Right lung (tissue), 5 donors: ENCODE results near the gene MAP2K5. TPM values are rescaled to one million over a fixed set of nuclear protein-coding genes. Genes with fewer than 3 reads are reported as not detected.

Experiments used
- DNase-seq, 2 donors: peaks; one replicate each; pipeline ENCODE4 v3.0.0-alpha.2; 2013
- polyA plus RNA-seq, 5 donors: library from polyadenylated mRNA; unstranded; fragments of 120-200 nt; gene quantifications; one replicate each; pipeline versions ENCODE4 v1.2.1 to v1.2.3, GENCODE V29; 2013; ENCODE audit warnings: inconsistent platforms in 1 of 5, low replicate concordance in 1 of 5; ENCODE audit not compliant: insufficient read length in 5 of 5, insufficient read depth in 1 of 5

MAP2K5 gene
- polyA plus RNA-seq, 5 donors = 20.2 to 23.6 (median 21.0) TPM

DNA sequence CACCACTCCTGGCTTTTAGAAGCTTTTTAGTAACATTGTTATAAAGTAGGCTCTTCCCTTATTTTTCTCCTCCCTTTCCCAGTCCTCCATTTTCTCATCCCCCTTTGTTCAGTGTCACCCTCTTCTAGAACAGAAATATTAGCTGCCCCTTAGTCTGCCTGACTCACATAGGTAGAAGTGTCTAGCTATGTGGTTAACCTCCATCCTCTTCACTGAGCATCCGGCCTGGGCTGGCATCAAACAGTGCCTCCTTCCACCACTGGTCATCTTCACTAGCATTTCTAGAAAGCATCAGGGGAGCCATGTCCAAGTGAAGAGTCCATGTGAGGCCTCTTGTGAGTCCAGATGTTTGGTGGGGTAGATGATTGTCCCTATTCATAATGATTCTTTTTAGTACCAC lies 212.8 kb downstream of the MAP2K5 start:
- no peak for DNase-seq

DNA sequence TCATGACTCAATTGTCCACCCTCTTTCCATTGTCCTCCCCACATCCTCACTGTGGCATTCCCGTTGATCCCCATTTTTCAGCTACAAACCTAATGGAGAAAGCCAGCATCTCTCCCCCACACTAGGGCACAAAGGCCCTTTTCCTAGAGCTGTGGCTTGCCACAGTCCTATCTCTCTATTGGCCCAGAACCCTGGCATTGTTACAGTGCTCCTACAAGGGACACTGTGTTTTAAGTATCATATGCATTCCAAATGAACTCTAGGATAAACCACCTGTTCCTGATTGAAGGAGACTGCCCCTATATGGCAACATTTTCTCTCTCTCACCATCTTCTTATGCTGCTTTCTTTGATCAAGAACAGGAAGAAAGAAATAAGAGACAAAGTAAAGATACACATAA lies 213.4 kb downstream of the MAP2K5 start:
- DNase-seq = no peak

DNA sequence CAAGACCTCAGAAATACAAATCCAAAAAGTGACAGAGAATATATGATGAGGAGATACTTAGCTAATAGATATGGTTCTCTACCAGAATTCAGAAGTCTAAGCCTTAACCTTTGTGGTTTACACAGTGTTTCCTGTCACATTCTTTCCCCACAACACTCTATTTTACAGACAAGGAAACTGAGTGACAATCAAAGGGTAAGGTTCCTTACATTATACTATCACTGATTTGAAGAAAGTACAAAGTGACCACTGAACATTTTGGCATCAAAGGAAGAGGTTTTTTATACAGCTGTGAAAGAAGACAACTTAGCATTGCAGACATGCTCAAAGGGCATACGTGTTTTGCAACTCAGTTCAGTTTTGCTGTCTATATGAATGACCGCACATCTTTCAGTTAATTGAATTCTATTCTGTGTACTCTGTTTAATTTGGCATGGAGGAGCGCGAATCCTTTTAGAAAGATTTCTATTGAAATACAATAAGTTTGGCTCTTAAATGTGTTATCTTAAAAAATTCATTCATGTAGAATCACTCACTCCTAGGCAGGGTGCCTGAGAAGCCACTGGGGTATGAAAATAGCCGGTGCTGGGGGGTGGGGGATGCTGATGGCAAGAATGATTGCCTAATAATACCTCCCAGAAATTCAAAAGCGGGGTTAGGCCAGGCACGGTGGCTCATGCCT lies 216.3 kb downstream of the MAP2K5 start:
- DNase-seq = no peak

DNA sequence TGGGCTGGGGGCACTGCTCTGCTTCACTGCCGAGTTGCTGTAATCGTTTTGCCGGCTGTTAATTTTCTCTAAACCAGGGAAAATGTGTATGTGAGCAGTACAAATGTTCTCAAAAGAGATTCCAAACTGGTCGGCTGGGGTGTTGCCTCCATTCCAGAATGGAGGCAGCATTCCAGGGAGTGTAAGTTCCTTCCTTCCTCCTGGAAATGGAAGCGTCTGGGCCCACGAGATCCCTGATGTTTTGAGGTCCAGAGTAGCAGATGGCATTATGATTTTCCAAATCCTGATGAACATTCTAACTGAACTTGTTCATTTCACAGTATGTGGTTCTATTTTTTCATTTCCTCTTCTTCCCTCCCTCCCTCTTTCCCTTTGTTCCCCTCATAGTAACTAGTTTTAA lies 218.4 kb downstream of the MAP2K5 start:
- no peak for DNase-seq

DNA sequence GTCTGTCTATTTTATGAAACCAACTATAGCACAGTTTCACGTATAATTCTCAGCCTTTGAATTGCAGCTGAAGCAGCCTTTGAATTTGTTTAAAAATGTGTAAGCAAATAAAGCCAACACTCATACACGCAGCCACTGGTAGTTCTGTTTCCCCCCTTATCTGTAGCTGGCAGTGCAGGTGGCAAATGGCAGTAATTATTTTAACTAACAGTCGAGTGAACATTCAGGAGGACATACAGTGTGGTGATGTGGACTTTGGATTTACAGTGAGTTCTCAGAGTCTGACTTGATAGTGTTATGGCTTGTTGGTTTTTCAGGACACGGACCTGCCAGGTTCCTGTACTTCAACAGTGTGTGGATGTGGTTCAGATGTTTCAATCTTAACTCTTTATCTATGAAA lies 218.8 kb downstream of the MAP2K5 start:
- DNase-seq = no peak

DNA sequence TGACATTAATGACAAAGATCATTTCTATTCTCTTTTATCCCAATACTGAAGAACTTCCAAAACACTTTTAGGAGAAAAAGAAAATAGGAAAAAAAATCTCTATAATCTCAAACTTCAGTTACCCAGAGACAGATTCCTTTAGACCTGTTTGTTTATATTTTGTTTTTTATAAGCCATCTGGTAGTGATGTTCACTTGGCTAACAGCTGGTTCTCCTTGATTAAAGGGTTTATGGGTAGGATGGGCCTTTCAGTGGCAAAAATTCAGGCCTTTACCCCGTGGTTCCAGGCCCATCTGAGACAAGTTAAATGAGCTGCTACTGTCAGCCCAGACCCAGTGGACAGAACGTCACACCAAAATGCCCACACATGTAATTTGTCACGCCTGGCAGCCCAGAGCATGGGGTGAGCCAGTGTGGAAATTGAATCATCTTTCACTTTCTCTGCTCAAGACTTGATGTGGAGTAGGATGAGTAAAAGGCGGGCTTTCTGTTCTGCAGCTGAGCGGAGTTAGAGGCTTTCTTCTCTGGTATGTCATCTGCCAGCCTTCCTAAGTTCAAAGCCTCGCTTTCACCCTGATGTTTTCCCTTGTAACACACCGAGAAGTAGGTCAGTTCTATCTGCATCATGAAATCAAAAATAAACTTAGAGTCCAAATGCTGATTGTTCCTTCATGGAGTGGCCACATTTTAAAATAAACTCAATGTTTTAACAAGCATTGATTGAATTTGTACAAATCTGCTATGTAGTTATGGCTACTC lies 220.3 kb downstream of the MAP2K5 start:
- DNase-seq = no peak

DNA sequence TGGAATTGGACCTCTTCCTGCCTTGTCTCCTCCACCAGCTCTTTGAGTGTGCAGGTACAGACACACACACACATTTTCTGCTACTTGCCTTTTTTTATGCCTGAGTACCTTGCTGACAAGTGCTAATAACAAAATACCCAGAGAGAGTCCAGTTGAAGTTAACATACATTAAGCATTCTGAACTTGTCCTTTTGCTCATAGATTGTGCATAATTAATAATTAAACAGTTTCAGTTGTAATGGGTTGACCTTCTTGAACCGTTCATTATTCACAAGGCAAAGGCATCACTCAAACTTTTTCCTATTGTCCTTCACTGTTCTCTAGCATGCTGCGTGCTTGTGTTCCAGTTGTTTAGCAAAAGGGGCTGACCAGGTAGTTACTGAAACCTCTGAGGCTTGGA lies 223.2 kb downstream of the MAP2K5 start:
- no peak for DNase-seq

DNA sequence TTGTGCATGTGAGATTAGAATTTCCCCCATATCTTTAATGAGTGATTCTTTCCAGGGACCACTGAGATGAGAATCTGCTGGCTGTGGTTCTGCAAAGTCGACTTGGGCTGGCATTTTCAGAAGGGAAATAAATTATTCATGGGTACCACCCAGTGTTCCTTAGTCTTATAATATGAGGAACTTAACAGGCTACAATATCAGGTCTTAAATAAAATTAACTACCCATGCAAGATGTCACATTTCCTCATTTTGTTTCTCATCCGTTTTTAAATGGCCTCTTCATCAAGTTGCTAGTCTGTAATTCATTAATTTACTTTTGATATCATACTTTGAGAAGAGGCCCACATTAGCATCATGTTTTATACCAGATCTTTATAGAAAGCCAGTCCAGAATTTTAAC lies 224.5 kb downstream of the MAP2K5 start:
- DNase-seq = no peak

DNA sequence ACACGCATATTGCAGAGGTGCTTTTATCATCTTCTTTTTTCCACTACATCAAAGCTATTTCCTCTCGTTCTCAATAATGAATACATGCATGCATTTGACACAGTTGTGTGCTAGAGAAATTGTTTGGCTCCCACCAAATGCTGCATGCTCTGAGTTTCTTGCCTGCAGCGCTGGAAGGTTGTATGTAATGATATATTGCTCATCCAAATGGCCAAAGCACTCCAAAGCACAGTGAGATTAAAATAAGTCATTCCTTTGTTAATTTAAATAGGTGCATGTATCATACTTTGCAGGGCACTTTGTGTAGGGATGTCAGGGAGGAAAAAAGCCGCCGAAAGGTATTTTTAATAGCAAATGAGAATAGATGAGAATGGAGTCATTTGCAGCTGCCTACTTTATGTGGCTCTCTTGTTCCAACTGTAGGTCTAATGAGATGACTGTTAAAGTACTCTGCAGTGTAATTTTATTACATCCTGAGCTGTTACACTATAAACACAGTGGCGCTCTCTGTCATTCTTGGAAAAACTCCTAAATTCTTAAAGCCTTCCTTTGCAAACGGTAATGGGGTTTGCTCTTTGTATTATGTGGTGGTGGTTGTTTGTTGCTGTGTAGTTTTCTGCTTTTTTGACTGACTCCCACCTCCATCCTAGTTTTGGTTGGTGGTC lies 225.9 kb downstream of the MAP2K5 start:
- no peak for DNase-seq

DNA sequence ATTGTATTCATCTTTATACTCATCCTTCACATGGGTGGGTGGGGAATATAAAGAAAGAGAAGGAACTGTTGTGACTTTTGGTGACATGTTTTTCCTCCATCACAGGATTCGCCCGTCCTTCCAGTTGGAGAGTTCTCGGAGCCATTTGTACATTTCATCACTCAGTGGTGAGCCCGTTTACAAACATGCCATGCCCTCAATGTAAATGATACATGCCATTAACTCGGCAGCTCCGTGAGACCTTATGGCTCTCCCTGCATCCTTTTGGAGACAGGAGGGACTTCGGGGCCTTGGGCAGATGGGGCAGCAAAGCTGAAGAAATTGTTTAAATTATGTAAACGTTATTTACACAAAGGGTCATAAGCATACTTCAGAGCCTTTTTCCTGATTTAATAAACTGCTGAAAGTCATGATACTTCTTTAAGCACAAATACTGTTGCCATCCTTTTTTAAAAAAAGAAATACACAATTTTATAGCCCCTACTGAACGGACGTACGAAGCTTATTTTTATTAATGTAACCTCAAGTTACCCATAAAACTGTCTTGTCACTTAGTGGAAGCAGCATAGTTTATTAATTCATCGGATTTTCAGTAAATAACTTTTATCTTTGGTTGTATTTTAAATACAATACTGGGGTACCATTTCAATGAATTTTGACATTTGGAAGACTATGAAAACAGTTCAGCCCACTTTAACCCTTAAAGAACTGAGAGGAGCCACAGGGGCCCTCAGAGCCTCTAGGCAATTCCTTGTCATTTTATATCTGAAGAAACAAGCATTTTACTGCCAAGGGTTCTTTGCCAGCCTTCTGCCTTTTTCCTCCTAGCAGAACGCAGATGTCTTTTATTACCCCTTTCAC lies 227.2 kb downstream of the MAP2K5 start:
- no peak for DNase-seq

DNA sequence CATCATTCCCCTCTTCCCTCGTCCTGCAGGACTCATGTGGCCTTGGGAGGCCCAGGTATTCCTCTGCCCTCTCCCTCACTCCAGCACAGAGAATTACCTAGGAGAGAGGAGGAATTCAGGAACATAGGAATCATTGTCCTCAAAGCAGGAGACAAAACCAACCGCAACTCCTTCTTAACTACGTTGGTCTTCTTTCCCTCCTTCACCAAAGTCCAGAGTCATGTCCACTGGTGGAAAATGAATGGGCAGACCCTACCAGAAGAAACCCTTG lies 227.8 kb downstream of the MAP2K5 start:
- no peak for DNase-seq

DNA sequence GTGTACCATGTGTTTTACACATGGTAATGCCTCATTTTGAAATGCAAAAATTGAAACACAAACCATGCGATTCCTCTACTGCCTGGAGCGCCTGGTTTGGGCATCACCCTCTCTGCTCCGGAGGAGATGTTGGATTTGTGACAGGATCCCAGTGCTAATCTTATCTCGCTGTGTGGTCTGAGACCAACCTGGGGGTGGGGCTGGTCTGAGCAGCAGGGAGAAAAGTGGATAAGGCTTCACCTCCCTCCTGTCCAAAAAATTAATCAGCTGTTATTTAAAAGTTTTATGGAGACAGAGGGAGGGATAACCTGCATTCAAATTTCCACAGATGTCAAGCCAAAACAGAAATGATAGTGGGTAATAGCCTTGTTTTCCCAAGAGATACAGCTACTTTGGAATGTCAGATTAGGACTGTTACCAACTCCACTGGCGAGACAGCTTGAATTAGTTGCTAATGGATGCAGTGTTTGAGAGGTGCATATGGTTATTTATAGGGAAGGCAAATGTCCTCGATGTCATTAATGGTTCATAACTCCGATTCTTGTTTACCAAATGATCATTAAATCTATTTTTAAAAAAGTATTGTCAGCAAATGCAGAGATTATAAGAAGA lies 228.8 kb downstream of the MAP2K5 start:
- DNase-seq = no peak

DNA sequence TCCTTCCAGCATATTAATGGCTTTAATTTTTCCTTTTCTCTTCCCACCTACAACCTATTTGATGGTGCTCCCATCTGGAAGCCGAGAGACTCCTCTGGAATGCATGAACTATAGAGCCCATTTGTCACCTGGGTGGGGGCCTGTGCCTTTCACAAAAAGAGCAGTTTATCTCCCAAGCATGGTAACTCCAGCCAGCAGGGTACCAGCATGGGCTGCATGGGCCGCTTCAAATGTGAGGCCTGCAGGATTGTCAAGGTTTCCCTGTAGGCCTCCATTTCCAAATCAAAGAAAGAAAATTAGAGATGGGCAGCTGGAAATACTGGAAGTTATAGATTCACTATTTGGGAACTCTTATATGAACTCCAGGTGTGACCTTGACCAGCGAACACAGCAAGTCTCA lies 232.1 kb downstream of the MAP2K5 start:
- DNase-seq = no peak

DNA sequence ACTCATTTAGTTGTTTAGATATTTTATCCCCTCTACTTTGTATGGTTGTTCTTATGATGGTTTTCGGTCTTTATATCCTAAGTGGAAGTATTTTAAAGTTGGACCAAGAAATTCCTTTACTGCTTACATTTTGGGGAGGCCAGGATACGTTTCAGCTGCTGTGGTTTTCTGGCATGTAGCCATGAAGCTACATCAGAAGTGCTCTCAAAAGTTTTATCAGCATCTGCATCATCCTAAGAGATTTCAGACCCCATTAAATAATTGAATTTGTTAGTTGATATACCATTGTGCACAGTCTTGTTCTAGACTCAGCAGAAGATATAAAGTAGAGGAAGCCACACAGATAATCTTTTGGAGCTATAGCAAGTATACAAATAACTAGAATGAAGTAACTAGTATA lies 232.7 kb downstream of the MAP2K5 start:
- peak; percentile 51 to 53 for DNase-seq

DNA sequence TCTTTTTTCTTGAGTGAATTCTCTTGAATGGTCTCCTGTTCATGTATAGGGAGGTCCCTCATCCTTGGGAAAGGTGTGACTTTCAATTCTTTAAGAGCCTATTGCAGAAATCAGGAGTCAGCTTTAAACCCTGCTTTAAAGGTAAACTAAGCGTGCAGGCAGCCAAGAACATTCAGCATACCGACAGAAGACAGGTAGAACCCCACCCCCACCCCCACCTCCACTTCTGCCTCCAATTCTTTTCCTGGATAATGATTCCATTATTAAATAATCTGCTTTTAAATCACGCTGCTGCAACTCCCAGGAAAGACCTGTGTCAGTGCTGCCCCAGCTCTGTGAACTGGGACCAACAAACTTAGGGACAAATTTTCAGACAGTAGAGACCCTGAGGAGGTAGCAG lies 233.5 kb downstream of the MAP2K5 start:
- no peak for DNase-seq

DNA sequence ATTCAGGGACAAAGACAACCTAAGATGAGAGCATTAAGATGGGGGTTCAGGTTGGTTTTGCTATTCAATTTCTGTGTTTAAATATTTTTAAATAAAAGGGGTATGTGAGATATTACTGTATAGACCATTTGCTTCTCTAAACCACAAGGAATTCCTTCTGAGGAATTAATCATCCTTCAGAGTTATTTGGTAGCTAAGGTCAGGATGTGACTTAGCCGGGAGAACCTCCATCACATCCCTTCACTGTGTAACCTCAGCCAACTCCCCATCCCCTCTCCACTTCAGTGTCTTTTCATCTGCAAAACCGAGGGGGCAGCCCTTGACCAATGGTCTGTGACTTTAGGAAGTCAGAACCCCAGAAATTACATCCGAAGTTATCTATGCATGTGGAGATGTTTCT lies 234.1 kb downstream of the MAP2K5 start:
- DNase-seq = no peak

DNA sequence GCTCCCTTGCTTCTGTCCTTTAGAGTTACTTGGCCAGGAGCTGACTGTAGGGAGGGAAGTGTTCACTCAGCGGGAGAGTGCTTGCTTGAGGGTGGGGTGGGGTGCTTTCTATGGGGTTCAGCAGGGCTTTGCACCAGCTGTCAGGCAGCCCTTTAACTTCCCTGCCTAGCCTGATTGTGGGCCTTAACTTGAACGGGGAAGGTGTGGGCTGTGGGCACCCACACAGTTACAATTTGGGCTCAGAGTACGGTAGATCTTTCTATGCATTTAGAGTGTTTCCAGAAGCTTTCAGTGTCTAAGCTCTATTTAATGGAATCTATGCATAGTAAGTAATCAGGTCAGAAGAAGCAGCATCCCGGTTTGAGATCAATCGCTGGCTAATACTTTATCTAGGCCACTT lies 234.6 kb downstream of the MAP2K5 start:
- DNase-seq = no peak

DNA sequence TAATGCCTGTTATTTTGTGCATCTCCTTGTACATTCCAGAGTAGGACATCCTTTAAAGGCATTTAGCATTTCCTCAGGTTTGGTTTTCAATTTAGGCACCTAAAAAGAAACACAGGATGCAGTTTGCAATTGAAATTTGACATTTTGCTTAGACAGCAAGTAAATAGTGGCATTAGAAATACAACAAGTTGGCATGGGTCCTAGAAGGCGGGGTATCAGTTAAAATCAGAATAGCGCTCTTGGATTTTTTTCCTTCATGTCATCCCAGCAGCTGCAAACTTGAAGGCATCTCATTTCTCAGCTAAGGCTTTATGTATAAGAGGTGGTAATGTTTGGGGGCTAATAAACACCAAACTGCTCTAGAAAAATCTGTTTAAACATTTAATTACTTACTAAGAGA lies 235.3 kb downstream of the MAP2K5 start:
- peak; percentile 39 to 51 for DNase-seq

DNA sequence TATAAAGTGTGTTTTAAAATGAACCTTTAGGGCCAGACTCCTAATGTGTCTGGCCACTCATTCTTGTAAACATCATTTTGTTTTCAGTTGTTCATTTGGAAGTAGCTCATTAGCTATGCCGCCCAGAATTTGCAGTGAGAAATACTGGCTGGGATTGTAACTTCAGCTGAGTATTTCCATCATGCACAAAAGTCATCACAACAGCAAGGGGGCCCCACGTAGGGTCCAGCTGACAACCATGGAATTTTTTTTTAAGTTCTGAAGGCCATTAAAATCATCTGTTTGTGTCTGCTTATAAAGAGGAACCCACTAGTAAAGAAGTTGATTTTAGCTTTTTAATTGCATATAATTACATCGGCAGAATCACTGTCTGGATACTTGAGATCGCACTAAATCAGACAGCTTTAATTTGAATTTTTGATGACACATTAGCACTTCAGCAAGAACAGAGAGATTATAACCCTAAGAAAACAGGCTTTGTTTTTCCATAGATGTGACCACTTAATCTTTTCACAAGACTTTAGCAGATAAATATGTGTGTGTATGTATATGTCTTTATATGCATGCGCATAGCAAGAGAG lies 236.6 kb downstream of the MAP2K5 start:
- no peak for DNase-seq

DNA sequence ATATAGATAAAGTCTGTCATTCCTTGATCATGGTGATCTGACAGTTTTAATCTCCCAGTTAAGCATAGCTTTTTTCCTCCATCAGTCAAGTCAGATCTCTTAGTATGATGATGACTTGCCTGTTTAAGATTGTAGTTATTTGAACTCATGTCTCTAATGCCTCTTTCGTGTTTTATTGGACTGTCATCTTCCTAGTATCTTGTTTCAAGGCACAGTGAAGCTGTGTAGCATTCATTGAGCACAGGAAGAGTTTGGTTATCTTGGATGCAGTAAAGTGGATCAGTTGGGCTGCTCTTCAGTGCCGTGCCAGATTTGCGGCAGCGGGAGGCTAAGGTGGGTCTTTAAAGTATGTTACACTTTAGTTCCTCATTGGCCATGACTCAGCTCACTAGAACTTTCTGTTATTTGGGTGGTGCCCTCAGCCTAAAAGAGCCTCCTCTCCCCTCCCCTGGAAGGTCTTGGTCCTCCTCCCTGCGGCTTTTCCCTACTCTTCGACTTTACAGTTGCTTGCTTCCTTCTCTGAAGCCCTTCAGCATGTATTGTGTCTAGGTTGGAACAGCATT lies 237.1 kb downstream of the MAP2K5 start:
- DNase-seq = no peak

DNA sequence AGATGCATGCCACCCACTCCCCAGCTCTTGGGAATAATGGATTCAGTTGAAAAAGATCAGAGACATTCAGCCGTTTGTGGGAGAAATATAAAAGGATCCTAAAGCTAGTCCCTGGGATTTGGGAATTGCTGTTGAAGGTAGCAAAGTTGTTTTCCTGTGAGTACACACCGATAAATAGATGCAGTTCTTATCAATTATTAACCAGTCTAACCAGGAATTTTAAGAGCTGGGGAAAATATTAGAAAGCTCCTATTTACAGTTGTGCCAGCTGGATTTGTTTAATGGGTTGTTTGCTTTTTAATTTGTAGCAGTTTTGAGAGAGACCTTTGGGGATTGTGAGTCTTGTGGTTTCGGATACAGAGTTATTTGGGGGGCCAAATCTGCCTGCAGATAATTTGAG lies 238.6 kb downstream of the MAP2K5 start:
- DNase-seq = no peak
